ENCODE measurements around the gene PABPC1L. TPM values are rescaled to one million over a fixed set of nuclear protein-coding genes. Genes with fewer than 3 reads are reported as not detected.

PABPC1L gene
- polyA plus RNA-seq, 2 of the 4 experiments (the other 2 are of a cell fraction): 37.1 to 73.1 TPM

DNA sequence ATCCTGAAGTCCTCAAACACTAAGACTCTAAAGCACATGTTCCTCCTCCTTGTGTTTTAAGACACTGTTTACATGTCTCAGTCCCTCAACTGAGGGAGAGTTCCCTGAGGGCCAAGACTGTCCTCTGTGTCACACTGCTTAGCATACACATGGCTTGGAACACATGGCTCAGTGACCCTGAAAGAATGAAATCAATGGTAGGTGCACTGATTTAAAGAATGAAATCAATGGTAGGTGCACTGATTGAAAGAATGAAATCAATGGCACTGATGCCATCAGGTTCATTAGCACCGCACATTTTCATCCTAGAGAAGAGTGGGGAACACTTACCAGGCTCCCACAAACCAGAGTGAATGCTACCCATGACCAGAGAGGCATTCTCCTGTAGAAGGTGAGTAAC, 40.5 kb downstream of the PABPC1L start:
- 88% methylated on average over 1 of the region's 1 CpG for WGBS (ENCODE audit: missing lambda C conversion rate)
- DNase-seq (ENCODE audit: low read depth in 1 of 2, low spot score in 1 of 2): no peak
- Histone ChIP-seq H3K4me1 (no peaks in the 10 kb centered on the region), H3K9me3 (no peaks in the 10 kb centered on the region), H3K4me2 (no peak overlapping the region), H3K4me3 (no peak overlapping the region), H3K27ac (no peak overlapping the region)
- ATAC-seq: no peak
- CTCF ChIA-PET: interaction anchor here (1.4 kb wide), 1 partner anchor 11 kb away, joined by 5 read pairs; no protein-coding TSS in a partner anchor
- POLR2A ChIA-PET: interaction anchor here (1.8 kb wide), 1 partner anchor 10 kb away, joined by 6 read pairs; the partner anchor contains the start of gene TOMM34
- FAIRE-seq: no peak
- TF ChIP-seq HOXA7 (CRISPR knock-in tag; IDR thresholded peaks at IDR 0.05): no peak
- no peak for TF ChIP-seq ZFP36 (IDR thresholded peaks at IDR 0.05; ENCODE audit: borderline replicate concordance, partially characterized antibody)
- TF ChIP-seq, protein P1, sequence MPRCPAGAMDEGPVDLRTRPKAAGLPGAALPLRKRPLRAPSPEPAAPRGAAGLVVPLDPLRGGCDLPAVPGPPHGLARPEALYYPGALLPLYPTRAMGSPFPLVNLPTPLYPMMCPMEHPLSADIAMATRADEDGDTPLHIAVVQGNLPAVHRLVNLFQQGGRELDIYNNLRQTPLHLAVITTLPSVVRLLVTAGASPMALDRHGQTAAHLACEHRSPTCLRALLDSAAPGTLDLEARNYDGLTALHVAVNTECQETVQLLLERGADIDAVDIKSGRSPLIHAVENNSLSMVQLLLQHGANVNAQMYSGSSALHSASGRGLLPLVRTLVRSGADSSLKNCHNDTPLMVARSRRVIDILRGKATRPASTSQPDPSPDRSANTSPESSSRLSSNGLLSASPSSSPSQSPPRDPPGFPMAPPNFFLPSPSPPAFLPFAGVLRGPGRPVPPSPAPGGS (IDR thresholded peaks at IDR 0.05): no peak
- TF ChIP-seq, protein P2, sequence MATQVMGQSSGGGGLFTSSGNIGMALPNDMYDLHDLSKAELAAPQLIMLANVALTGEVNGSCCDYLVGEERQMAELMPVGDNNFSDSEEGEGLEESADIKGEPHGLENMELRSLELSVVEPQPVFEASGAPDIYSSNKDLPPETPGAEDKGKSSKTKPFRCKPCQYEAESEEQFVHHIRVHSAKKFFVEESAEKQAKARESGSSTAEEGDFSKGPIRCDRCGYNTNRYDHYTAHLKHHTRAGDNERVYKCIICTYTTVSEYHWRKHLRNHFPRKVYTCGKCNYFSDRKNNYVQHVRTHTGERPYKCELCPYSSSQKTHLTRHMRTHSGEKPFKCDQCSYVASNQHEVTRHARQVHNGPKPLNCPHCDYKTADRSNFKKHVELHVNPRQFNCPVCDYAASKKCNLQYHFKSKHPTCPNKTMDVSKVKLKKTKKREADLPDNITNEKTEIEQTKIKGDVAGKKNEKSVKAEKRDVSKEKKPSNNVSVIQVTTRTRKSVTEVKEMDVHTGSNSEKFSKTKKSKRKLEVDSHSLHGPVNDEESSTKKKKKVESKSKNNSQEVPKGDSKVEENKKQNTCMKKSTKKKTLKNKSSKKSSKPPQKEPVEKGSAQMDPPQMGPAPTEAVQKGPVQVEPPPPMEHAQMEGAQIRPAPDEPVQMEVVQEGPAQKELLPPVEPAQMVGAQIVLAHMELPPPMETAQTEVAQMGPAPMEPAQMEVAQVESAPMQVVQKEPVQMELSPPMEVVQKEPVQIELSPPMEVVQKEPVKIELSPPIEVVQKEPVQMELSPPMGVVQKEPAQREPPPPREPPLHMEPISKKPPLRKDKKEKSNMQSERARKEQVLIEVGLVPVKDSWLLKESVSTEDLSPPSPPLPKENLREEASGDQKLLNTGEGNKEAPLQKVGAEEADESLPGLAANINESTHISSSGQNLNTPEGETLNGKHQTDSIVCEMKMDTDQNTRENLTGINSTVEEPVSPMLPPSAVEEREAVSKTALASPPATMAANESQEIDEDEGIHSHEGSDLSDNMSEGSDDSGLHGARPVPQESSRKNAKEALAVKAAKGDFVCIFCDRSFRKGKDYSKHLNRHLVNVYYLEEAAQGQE (IDR thresholded peaks at IDR 0.05): no peak
- no peak for TF ChIP-seq ZNF302 (CRISPR knock-in tag; IDR thresholded peaks at IDR 0.05)
- TF ChIP-seq MYC (IDR thresholded peaks at IDR 0.05; ENCODE audit: borderline replicate concordance, low read length): no peak
- TF ChIP-seq, protein P3, sequence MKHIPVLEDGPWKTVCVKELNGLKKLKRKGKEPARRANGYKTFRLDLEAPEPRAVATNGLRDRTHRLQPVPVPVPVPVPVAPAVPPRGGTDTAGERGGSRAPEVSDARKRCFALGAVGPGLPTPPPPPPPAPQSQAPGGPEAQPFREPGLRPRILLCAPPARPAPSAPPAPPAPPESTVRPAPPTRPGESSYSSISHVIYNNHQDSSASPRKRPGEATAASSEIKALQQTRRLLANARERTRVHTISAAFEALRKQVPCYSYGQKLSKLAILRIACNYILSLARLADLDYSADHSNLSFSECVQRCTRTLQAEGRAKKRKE (CRISPR knock-in tag; IDR thresholded peaks at IDR 0.05; ENCODE audit: low read depth): no peak
- TF ChIP-seq RCOR1 (IDR thresholded peaks at IDR 0.05; ENCODE audit: low read depth, low read length): no peak
- no peak for TF ChIP-seq NPAS2 (CRISPR knock-in tag; IDR thresholded peaks at IDR 0.05; ENCODE audit: borderline replicate concordance)
- TF ChIP-seq, protein P4, sequence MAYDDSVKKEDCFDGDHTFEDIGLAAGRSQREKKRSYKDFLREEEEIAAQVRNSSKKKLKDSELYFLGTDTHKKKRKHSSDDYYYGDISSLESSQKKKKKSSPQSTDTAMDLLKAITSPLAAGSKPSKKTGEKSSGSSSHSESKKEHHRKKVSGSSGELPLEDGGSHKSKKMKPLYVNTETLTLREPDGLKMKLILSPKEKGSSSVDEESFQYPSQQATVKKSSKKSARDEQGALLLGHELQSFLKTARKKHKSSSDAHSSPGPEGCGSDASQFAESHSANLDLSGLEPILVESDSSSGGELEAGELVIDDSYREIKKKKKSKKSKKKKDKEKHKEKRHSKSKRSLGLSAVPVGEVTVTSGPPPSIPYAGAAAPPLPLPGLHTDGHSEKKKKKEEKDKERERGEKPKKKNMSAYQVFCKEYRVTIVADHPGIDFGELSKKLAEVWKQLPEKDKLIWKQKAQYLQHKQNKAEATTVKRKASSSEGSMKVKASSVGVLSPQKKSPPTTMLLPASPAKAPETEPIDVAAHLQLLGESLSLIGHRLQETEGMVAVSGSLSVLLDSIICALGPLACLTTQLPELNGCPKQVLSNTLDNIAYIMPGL (CRISPR knock-in tag; IDR thresholded peaks at IDR 0.05; ENCODE audit: borderline replicate concordance): no peak

DNA sequence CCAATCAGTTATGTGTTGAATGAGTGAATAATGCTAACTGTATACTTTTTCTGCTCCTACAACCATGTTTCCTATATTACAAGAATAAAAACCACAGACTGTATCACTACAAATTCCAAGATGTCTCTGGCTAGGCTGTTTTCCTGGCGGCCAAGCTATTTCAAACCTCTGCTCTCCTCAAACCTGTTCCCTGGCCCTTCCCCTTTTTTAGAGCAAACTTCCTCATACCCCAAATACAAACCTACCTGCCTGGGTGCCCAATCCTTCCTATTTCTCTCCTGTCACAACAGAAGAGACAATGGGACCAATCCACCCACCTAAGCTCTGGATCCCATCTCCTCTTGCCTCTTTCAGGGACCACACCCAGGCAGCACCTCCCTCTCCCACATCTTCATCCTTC, 42.9 kb downstream of the PABPC1L start:
- H3K4me3 ChIP-seq: no peak overlapping the region
- no peaks in the 10 kb centered on the region for H3K4me1 ChIP-seq
- no peaks in the 10 kb centered on the region for H3K9me3 ChIP-seq
- H3K27ac ChIP-seq: no peak overlapping the region
- 96% methylated on average over 1 of the region's 1 CpG for WGBS (ENCODE audit: missing lambda C conversion rate)
- no peak for ATAC-seq
- H3K4me2 ChIP-seq: no peak overlapping the region
- no peak for FAIRE-seq
- POLR2A ChIA-PET: no interaction called here
- CTCF ChIA-PET: interaction anchor here (0.9 to 1.9 kb wide), 5 partner anchors 11 to 339 kb away, joined by 3 to 4 read pairs (median 3); partner anchors contain the start of gene STK4
- no peak for TF ChIP-seq MYC (IDR thresholded peaks at IDR 0.05; ENCODE audit: borderline replicate concordance, low read length)
- TF ChIP-seq, protein P2 (IDR thresholded peaks at IDR 0.05): no peak
- TF ChIP-seq, protein P5, sequence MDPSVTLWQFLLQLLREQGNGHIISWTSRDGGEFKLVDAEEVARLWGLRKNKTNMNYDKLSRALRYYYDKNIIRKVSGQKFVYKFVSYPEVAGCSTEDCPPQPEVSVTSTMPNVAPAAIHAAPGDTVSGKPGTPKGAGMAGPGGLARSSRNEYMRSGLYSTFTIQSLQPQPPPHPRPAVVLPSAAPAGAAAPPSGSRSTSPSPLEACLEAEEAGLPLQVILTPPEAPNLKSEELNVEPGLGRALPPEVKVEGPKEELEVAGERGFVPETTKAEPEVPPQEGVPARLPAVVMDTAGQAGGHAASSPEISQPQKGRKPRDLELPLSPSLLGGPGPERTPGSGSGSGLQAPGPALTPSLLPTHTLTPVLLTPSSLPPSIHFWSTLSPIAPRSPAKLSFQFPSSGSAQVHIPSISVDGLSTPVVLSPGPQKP (IDR thresholded peaks at IDR 0.05; ENCODE audit: low read depth, low read length): no peak
- TF ChIP-seq JUNB (IDR thresholded peaks at IDR 0.05): no peak
- TF ChIP-seq SMC3 (IDR thresholded peaks at IDR 0.05): no peak
- TF ChIP-seq ESRRA (IDR thresholded peaks at IDR 0.05; ENCODE audit: borderline replicate concordance, low read length): no peak
- TF ChIP-seq, protein P6, sequence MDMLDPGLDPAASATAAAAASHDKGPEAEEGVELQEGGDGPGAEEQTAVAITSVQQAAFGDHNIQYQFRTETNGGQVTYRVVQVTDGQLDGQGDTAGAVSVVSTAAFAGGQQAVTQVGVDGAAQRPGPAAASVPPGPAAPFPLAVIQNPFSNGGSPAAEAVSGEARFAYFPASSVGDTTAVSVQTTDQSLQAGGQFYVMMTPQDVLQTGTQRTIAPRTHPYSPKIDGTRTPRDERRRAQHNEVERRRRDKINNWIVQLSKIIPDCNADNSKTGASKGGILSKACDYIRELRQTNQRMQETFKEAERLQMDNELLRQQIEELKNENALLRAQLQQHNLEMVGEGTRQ (IDR thresholded peaks at IDR 0.05): no peak
- TF ChIP-seq MAFK (IDR thresholded peaks at IDR 0.05; ENCODE audit: partially characterized antibody): no peak
- TF ChIP-seq HDAC2 (IDR thresholded peaks at IDR 0.05): no peak
- no peak for TF ChIP-seq CEBPB (IDR thresholded peaks at IDR 0.05)
- no peak for DNase-seq (ENCODE audit: low read depth in 1 of 2, low spot score in 1 of 2)

Data from A549 (cell line).